Neural crest cell (in vitro differentiated cells): ENCODE data around the gene B2M. TPM values are rescaled to one million over a fixed set of nuclear protein-coding genes. Genes with fewer than 3 reads are reported as not detected.
"Not testable (repeated sequence)": the region's sequence is repeated elsewhere in the genome, so short reads cannot be mapped to it uniquely, and the experiment has no call there.

Experiments
- DNase-seq: peaks from one replicate; pipeline ENCODE4 v3.0.0; 2021; ENCODE audit warnings: low read depth, mixed read lengths, low spot score
- H3K27ac Mint-ChIP-seq: one replicate; pipeline ENCODE4 v1.8.0; 2021; ENCODE audit warnings: mild to moderate bottlenecking, mixed read lengths; ENCODE audit not compliant: unreplicated experiment
- H3K27me3 Mint-ChIP-seq: 2 replicates; pipeline ENCODE4 v1.8.0; 2021; ENCODE audit warnings: low read depth, mild to moderate bottlenecking, mixed read lengths
- H3K36me3 Mint-ChIP-seq: 2 replicates; pipeline ENCODE4 v1.8.0; 2021; ENCODE audit warnings: low read depth, mild to moderate bottlenecking, mixed read lengths
- H3K4me1 Mint-ChIP-seq: 2 replicates; pipeline ENCODE4 v1.8.0; 2021; ENCODE audit warnings: mixed read lengths
- H3K4me3 Mint-ChIP-seq: one replicate; pipeline ENCODE4 v1.8.0; 2021; ENCODE audit warnings: mild to moderate bottlenecking, mixed read lengths
- H3K9me3 Mint-ChIP-seq: 2 replicates; pipeline ENCODE4 v1.8.0; 2021; ENCODE audit warnings: mixed read lengths
- CTCF ChIP-seq: fragments of 200-600 bp; sonication (generic); conservative IDR thresholded peaks from 2 replicates; pipeline ENCODE4 v1.5.0; 2021; ENCODE audit warnings: antibody characterized with exemption, mild to moderate bottlenecking
- total RNA-seq: library from RNA; stranded (reverse); gene quantifications from 2 replicates; pipeline ENCODE4 v1.2.1, GENCODE V29; 2021

The B2M gene
- total RNA-seq, 1 donor from 2014 or later, result 95.2 TPM

- no peak for DNase-seq
- Mint-ChIP-seq H3K4me3 (no peak overlapping the region), H3K27me3 (peaks cover 31% of the 10 kb centered on the region), H3K36me3 (no peaks in the 10 kb centered on the region), H3K4me1 (no peaks in the 10 kb centered on the region), H3K9me3 (peaks cover 4% of the 10 kb centered on the region), H3K27ac (no peak overlapping the region)
- TF ChIP-seq CTCF, result no peak
Observed at GRCh38 chr15:44694416-44694815, 16.9 kb upstream of the B2M start.

GRCh38 chr15:44695294-44695693, 16.0 kb upstream of the B2M start:
- Mint-ChIP-seq H3K9me3 (peaks cover 8% of the 10 kb centered on the region), H3K4me1 (no peaks in the 10 kb centered on the region), H3K36me3 (no peaks in the 10 kb centered on the region), H3K27ac (no peak overlapping the region), H3K27me3 (peaks cover 37% of the 10 kb centered on the region), H3K4me3 (no peak overlapping the region)
- no peak for TF ChIP-seq CTCF
- DNase-seq, result no peak

- peaks cover 48% of the 10 kb centered on the region for H3K27me3 Mint-ChIP-seq
- H3K9me3 Mint-ChIP-seq, result peaks cover 14% of the 10 kb centered on the region
- H3K4me1 Mint-ChIP-seq, result no peaks in the 10 kb centered on the region
- no peaks in the 10 kb centered on the region for H3K36me3 Mint-ChIP-seq
- no peak for DNase-seq
- no peak overlapping the region for H3K4me3 Mint-ChIP-seq
- H3K27ac Mint-ChIP-seq, result no peak overlapping the region
- no peak for TF ChIP-seq CTCF
Observed at GRCh38 chr15:44697014-44697413, 14.3 kb upstream of the B2M start.

- Mint-ChIP-seq H3K27ac (no peak overlapping the region), H3K36me3 (no peaks in the 10 kb centered on the region), H3K9me3 (peaks cover 20% of the 10 kb centered on the region), H3K4me1 (no peaks in the 10 kb centered on the region), H3K4me3 (no peak overlapping the region), H3K27me3 (peaks cover 54% of the 10 kb centered on the region)
- no peak for DNase-seq
- TF ChIP-seq CTCF, result no peak
Observed at GRCh38 chr15:44698641-44699040, 12.7 kb upstream of the B2M start.

GRCh38 chr15:44700676-44701075, 10.6 kb upstream of the B2M start:
- Mint-ChIP-seq H3K27me3 (peaks cover 50% of the 10 kb centered on the region), H3K9me3 (peaks cover 24% of the 10 kb centered on the region)
- DNase-seq, H3K27ac Mint-ChIP-seq, H3K4me3 Mint-ChIP-seq, H3K36me3 Mint-ChIP-seq, H3K4me1 Mint-ChIP-seq: not testable (repeated sequence)

- no peak overlapping the region for H3K4me3 Mint-ChIP-seq
- no peaks in the 10 kb centered on the region for H3K36me3 Mint-ChIP-seq
- no peak for DNase-seq
- peaks cover 5% of the 10 kb centered on the region for H3K4me1 Mint-ChIP-seq
- peaks cover 16% of the 10 kb centered on the region for H3K27me3 Mint-ChIP-seq
- H3K9me3 Mint-ChIP-seq, result peaks cover 11% of the 10 kb centered on the region
- no peak overlapping the region for H3K27ac Mint-ChIP-seq
- TF ChIP-seq CTCF, result no peak
Observed at GRCh38 chr15:44705986-44706385, 5.3 kb upstream of the B2M start.
